HepG2 (cell line): ENCODE data around the gene ICAM3. TPM values are rescaled to one million over a fixed set of nuclear protein-coding genes. Genes with fewer than 3 reads are reported as not detected.

Experiments
- AGO1 ChIP-seq: fragments of 200-400 bp; formaldehyde crosslinking; IDR thresholded peaks from 2 replicates; pipeline ENCODE4 v1.6.1; 2017; ENCODE audit warnings: mild to moderate bottlenecking, low read depth, low read length, moderate library complexity; ENCODE audit not compliant: poor library complexity, severe bottlenecking
- CHD2 ChIP-seq: IDR thresholded peaks from 2 replicates; pipeline ENCODE4 v1.6.1; 2011; ENCODE audit warnings: low read depth, low read length, improper control_type of control experiment
- E2F2 ChIP-seq: sonication (generic); formaldehyde crosslinking; IDR thresholded peaks from 2 replicates; pipeline ENCODE4 v1.4.0; 2020; ENCODE audit warnings: missing genetic modification reagents, borderline replicate concordance
- HOXA7 ChIP-seq: sonication (generic); formaldehyde crosslinking; IDR thresholded peaks from 2 replicates; pipeline ENCODE4 v1.8.1; 2022; ENCODE audit warnings: mild to moderate bottlenecking, missing genetic modification reagents, moderate library complexity
- MAFG ChIP-seq: sonication (generic); formaldehyde crosslinking; IDR thresholded peaks from 2 replicates; pipeline ENCODE4 v1.5.1; 2020; ENCODE audit warnings: mild to moderate bottlenecking, missing genetic modification reagents
- MTERF4 ChIP-seq: sonication (generic); formaldehyde crosslinking; IDR thresholded peaks from 2 replicates; pipeline ENCODE4 v1.8.0; 2023; ENCODE audit warnings: mild to moderate bottlenecking, missing genetic modification reagents
- SCMH1 ChIP-seq: sonication (generic); formaldehyde crosslinking; IDR thresholded peaks from 2 replicates; pipeline ENCODE4 v1.9.0; 2021; ENCODE audit warnings: missing genetic modification reagents, mild to moderate bottlenecking, borderline replicate concordance
- TOPORS ChIP-seq: sonication (generic); formaldehyde crosslinking; IDR thresholded peaks from 2 replicates; pipeline ENCODE4 v1.8.0; 2023; ENCODE audit warnings: mild to moderate bottlenecking, missing genetic modification reagents
- ZFYVE20 ChIP-seq: sonication (generic); formaldehyde crosslinking; IDR thresholded peaks from 2 replicates; pipeline ENCODE4 v1.8.0; 2023; ENCODE audit warnings: low read depth, mild to moderate bottlenecking, moderate library complexity, missing genetic modification reagents, borderline replicate concordance
- ZNF3 ChIP-seq: IDR thresholded peaks from 2 replicates; pipeline ENCODE4 v1.7.0; 2017; ENCODE audit warnings: inconsistent platforms
- ZNF451 ChIP-seq: sonication (generic); formaldehyde crosslinking; IDR thresholded peaks from 2 replicates; pipeline ENCODE4 v1.5.0; 2020; ENCODE audit warnings: mild to moderate bottlenecking, missing genetic modification reagents
- ZNF460 ChIP-seq: sonication (generic); formaldehyde crosslinking; IDR thresholded peaks from 2 replicates; pipeline ENCODE4 v1.5.1; 2020; ENCODE audit warnings: missing genetic modification reagents, mild to moderate bottlenecking, borderline replicate concordance
- ZNF543 ChIP-seq: sonication (generic); formaldehyde crosslinking; IDR thresholded peaks from 2 replicates; pipeline ENCODE4 v1.4.0; 2020; ENCODE audit warnings: mild to moderate bottlenecking, missing genetic modification reagents
- ZNF546 ChIP-seq: sonication (generic); formaldehyde crosslinking; conservative IDR thresholded peaks from 2 replicates; pipeline ENCODE4 v1.8.1; 2023; ENCODE audit warnings: mild to moderate bottlenecking, missing genetic modification reagents
- ZNF552 ChIP-seq: sonication (generic); formaldehyde crosslinking; IDR thresholded peaks from 2 replicates; pipeline ENCODE4 v1.9.0; 2022; ENCODE audit warnings: missing genetic modification reagents, mild to moderate bottlenecking, borderline replicate concordance
- ZSCAN25 ChIP-seq: sonication (generic); formaldehyde crosslinking; IDR thresholded peaks from 2 replicates; pipeline ENCODE4 v1.8.0; 2022; ENCODE audit warnings: mild to moderate bottlenecking, missing genetic modification reagents
- polyA plus RNA-seq, 8 experiments: library from polyadenylated mRNA; depleted of rRNA in 3 of 8; stranded (reverse) in 7 of 8; unstranded in 1 of 8; fragments of >200 nt; fragmentation: Illumina TruSeq in 4 of 8; extraction: Trizol in 4 of 8; gene quantifications; 2 replicates each; pipeline versions ENCODE4 v1.2.1 to v1.2.3, GENCODE V29; 2011 to 2016; ENCODE audit warnings: low read depth in 4 of 8, missing spikeins in 1 of 8, mixed read lengths in 1 of 8; ENCODE audit not compliant: insufficient read depth in 1 of 8
- total RNA-seq, 5 experiments: library from RNA; depleted of rRNA; stranded (reverse); fragments of >200 nt; fragmentation: Illumina TruSeq; extraction: Trizol; gene quantifications; 2 replicates each; pipeline ENCODE4 v1.2.3, GENCODE V29; 2016; ENCODE audit warnings: low read depth in 1 of 5
- TF ChIP-seq, protein P1 (sequence below): sonication (generic); formaldehyde crosslinking; IDR thresholded peaks from 2 replicates; pipeline ENCODE4 v1.4.0; 2020; ENCODE audit warnings: missing genetic modification reagents, mild to moderate bottlenecking, borderline replicate concordance
- TF ChIP-seq, protein P2 (sequence below): sonication (generic); formaldehyde crosslinking; IDR thresholded peaks from 2 replicates; pipeline ENCODE4 v1.4.0; 2020; ENCODE audit warnings: missing genetic modification reagents
- TF ChIP-seq, protein P3 (sequence below): sonication (generic); formaldehyde crosslinking; IDR thresholded peaks from 2 replicates; pipeline ENCODE4 v1.4.0; 2020; ENCODE audit warnings: missing genetic modification reagents

Gene ICAM3
- total and polyA plus RNA-seq, 2 of the 13 experiments (the other 11 are each of a cell fraction or from before 2014, with no cell fraction given) = 14.1 to 21.0 TPM

GRCh38 chr19:10380313-10381102, 41.1 kb upstream of the ICAM3 start, which contains the start of gene TYK2 (continued):
- TF ChIP-seq TOPORS = 0 out of 2 replicates have a peak, but pooled peaks have one; percentile 6
- TF ChIP-seq, protein P1, sequence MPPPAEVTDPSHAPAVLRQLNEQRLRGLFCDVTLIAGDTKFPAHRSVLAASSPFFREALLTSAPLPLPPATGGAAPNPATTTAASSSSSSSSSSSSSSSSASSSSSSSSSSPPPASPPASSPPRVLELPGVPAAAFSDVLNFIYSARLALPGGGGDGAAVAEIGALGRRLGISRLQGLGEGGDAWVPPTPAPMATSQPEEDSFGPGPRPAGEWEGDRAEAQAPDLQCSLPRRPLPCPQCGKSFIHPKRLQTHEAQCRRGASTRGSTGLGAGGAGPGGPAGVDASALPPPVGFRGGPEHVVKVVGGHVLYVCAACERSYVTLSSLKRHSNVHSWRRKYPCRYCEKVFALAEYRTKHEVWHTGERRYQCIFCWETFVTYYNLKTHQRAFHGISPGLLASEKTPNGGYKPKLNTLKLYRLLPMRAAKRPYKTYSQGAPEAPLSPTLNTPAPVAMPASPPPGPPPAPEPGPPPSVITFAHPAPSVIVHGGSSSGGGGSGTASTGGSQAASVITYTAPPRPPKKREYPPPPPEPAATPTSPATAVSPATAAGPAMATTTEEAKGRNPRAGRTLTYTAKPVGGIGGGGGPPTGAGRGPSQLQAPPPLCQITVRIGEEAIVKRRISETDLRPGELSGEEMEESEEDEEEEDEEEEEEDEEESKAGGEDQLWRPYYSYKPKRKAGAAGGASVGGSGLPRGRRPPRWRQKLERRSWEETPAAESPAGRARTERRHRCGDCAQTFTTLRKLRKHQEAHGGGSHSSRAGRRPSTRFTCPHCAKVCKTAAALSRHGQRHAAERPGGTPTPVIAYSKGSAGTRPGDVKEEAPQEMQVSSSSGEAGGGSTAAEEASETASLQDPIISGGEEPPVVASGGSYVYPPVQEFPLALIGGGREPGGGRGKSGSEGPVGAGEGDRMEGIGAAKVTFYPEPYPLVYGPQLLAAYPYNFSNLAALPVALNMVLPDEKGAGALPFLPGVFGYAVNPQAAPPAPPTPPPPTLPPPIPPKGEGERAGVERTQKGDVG = 0 out of 2 replicates have a peak, but pooled peaks have one; percentile 60
- TF ChIP-seq ZNF552 (CRISPR knock-in tag) = no peak
- TF ChIP-seq AGO1 = peak; percentile 80
- no peak for TF ChIP-seq HOXA7 (CRISPR knock-in tag)
- TF ChIP-seq, protein P2, sequence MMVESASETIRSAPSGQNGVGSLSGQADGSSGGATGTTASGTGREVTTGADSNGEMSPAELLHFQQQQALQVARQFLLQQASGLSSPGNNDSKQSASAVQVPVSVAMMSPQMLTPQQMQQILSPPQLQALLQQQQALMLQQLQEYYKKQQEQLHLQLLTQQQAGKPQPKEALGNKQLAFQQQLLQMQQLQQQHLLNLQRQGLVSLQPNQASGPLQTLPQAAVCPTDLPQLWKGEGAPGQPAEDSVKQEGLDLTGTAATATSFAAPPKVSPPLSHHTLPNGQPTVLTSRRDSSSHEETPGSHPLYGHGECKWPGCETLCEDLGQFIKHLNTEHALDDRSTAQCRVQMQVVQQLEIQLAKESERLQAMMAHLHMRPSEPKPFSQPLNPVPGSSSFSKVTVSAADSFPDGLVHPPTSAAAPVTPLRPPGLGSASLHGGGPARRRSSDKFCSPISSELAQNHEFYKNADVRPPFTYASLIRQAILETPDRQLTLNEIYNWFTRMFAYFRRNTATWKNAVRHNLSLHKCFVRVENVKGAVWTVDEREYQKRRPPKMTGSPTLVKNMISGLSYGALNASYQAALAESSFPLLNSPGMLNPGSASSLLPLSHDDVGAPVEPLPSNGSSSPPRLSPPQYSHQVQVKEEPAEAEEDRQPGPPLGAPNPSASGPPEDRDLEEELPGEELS (CRISPR knock-in tag) = 0 out of 2 replicates have a peak, but pooled peaks have one; percentile 10
- TF ChIP-seq MAFG (CRISPR knock-in tag) = no peak
- no peak for TF ChIP-seq ZNF460 (CRISPR knock-in tag)
- TF ChIP-seq ZFYVE20 (CRISPR knock-in tag) = 0 out of 2 replicates have a peak, but pooled peaks have one; percentile 53
- no peak for TF ChIP-seq ZSCAN25
- TF ChIP-seq E2F2 (CRISPR knock-in tag) = peak; percentile 47; the same call in 1 of the 2 replicates
- no peak for TF ChIP-seq SCMH1
- TF ChIP-seq ZNF543 (CRISPR knock-in tag) = no peak
- TF ChIP-seq ZNF546 (CRISPR knock-in tag) = peak; percentile 23; the same call in 1 of the 2 replicates
- TF ChIP-seq CHD2 = 0 out of 2 replicates have a peak, but pooled peaks have one; percentile 10
- no peak; the same call in 1 of the 2 replicates for TF ChIP-seq MTERF4
- TF ChIP-seq ZNF3 (CRISPR knock-in tag) = no peak
- TF ChIP-seq ZNF451 (CRISPR knock-in tag) = 0 out of 2 replicates have a peak, but pooled peaks have one; percentile 25
- TF ChIP-seq, protein P3, sequence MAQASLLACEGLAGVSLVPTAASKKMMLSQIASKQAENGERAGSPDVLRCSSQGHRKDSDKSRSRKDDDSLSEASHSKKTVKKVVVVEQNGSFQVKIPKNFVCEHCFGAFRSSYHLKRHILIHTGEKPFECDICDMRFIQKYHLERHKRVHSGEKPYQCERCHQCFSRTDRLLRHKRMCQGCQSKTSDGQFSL (CRISPR knock-in tag) = no peak
